ENCODE data around the gene RNASEH2A.

Gene RNASEH2A

DNA sequence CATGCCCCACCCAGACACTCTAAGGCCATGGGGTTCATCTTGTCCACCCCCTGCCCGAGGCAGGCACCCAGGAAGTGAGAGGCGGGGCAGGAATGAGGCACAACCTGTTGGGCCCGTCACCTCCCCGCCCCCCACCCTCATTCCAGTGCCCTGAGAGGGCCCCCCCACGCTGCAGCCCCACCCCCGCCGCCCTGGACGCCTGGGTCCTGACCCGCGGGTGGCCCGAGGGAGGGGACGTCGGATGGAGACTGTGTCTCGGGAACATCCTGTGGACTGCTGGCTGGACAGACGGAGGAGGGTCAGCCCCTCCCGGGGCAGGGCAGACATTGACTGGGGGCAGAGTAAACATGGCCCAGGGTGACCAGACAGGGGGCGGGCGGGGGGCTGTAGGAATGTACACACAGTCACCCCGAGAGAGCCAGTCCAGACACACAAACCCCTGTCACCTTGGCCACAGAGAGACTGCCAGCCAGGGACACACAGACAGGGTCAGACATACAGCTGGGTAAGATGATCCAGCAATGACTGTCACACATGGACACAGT, 22.5 kb upstream of the RNASEH2A start:
- TF ChIP-seq POLR2A (IDR thresholded peaks at IDR 0.05; ENCODE audit: low read depth, low read length) = no peak
- no peak for TF ChIP-seq TAF1 (IDR thresholded peaks at IDR 0.05; ENCODE audit: borderline replicate concordance, low read depth, low read length)
- TF ChIP-seq POLR2AphosphoS5 (IDR thresholded peaks at IDR 0.05; ENCODE audit: low read depth, low read length) = no peak
- DNase-seq (ENCODE audit: insufficient read length) (no peak), FAIRE-seq (no peak)

- TF ChIP-seq POLR2AphosphoS5 (IDR thresholded peaks at IDR 0.05; ENCODE audit: low read depth, low read length) = peak; percentile 15; the same call in 1 of the 2 replicates
- no peak for TF ChIP-seq POLR2A (IDR thresholded peaks at IDR 0.05; ENCODE audit: low read depth, low read length)
- DNase-seq (ENCODE audit: insufficient read length) (no peak), FAIRE-seq (peak; percentile 72)
Measured at GRCh38 chr19:12784394-12784870, 22.0 kb upstream of the RNASEH2A start.

- TF ChIP-seq POLR2AphosphoS5 (IDR thresholded peaks at IDR 0.05; ENCODE audit: low read depth, low read length) (no peak; the same call in 1 of the 2 replicates), POLR2A (IDR thresholded peaks at IDR 0.05; ENCODE audit: low read depth, low read length) (no peak), TAF1 (IDR thresholded peaks at IDR 0.05; ENCODE audit: borderline replicate concordance, low read depth, low read length) (no peak)
- FAIRE-seq (no peak), DNase-seq (ENCODE audit: insufficient read length) (no peak)
Measured at GRCh38 chr19:12784871-12785430, 21.4 kb upstream of the RNASEH2A start.

DNA sequence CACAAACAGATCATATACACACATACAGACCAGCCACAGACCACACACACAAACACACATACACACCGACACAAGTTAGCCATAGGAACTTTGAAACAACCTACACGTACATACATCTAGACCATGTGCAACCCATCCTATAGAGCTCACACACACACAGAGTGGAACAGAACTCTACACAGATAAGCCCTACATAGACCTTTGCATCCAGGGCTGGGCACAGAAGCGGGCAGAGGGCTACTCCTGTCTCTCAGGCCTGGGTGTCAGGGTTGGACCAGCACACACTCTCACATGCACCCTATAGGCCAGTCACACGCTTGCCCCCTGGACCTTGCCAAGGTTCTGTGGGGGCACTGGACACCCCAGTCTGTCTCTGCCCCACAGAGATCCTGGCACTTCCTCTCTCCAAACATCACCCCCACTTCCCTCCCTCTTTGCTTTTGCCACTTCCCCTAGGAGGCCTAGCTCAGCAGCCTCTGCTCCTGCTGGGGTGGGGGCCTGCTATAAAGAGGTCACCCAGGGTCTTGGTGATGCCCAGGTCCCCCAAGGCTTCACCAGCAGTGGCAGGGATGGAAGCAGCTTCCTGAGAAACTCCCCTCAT, 20.9 kb upstream of the RNASEH2A start:
- DNase-seq (ENCODE audit: insufficient read length) (no peak), FAIRE-seq (peak; percentile 54)
- TF ChIP-seq TAF1 (IDR thresholded peaks at IDR 0.05; ENCODE audit: borderline replicate concordance, low read depth, low read length) (no peak), POLR2AphosphoS5 (IDR thresholded peaks at IDR 0.05; ENCODE audit: low read depth, low read length) (no peak), POLR2A (IDR thresholded peaks at IDR 0.05; ENCODE audit: low read depth, low read length) (no peak)

DNA sequence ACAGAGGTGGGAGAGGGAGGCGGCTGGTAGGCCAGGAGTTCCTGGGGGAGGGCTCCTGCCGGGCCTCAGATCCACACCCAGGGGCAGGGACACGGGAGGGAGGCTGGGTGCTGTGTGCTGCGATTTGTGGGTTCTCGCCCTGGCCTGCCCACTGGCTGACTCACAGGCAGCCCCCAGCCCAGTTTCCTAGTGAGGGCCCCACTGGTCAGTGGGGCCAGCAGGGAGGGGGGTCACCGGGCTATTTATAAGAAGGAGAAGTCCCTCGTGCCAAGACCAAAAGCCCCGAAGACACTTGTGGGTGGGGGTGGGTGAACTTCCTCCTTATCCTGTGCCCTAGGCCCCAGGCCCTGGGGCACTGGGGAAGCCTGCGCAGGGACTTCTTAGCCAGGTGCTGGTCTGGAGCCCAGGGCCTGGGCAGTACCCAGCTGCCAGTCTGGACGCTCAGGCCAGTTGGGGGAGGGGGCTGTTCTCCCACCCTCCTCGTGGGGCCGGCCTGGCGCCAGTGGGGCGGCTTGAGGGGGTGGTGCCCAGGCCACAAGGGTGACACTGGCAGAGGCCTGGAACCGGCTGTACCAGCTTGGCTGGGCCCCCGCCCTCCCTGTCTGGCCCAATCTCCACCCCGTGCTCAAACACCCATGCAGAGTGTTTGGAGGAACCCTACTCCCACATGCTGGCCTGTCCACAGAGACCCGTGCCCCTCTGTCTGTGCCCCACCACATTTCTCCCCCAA, 20.1 kb upstream of the RNASEH2A start:
- TF ChIP-seq TAF1 (IDR thresholded peaks at IDR 0.05; ENCODE audit: borderline replicate concordance, low read depth, low read length) (no peak), POLR2A (IDR thresholded peaks at IDR 0.05; ENCODE audit: low read depth, low read length) (no peak), POLR2AphosphoS5 (IDR thresholded peaks at IDR 0.05; ENCODE audit: low read depth, low read length) (no peak)
- FAIRE-seq = no peak
- DNase-seq (ENCODE audit: insufficient read length) = no peak

- DNase-seq (ENCODE audit: insufficient read length) (no peak), FAIRE-seq (no peak)
Measured at GRCh38 chr19:12786952-12787351, 19.4 kb upstream of the RNASEH2A start.

GRCh38 chr19:12787458-12787857, 18.9 kb upstream of the RNASEH2A start:
- no peak for FAIRE-seq
- TF ChIP-seq POLR2A (IDR thresholded peaks at IDR 0.05; ENCODE audit: low read depth, low read length) = no peak
- no peak for TF ChIP-seq POLR2AphosphoS5 (IDR thresholded peaks at IDR 0.05; ENCODE audit: low read depth, low read length)
- no peak for TF ChIP-seq TAF1 (IDR thresholded peaks at IDR 0.05; ENCODE audit: borderline replicate concordance, low read depth, low read length)
- no peak for DNase-seq (ENCODE audit: insufficient read length)

More at GRCh38 chr19:12786952-12787351, 19.4 kb upstream of the RNASEH2A start:
- TF ChIP-seq POLR2A (IDR thresholded peaks at IDR 0.05; ENCODE audit: low read depth, low read length) (no peak), POLR2AphosphoS5 (IDR thresholded peaks at IDR 0.05; ENCODE audit: low read depth, low read length) (no peak), TAF1 (IDR thresholded peaks at IDR 0.05; ENCODE audit: borderline replicate concordance, low read depth, low read length) (no peak)

- TF ChIP-seq POLR2A (IDR thresholded peaks at IDR 0.05; ENCODE audit: low read depth, low read length) (no peak), TAF1 (IDR thresholded peaks at IDR 0.05; ENCODE audit: borderline replicate concordance, low read depth, low read length) (no peak), POLR2AphosphoS5 (IDR thresholded peaks at IDR 0.05; ENCODE audit: low read depth, low read length) (no peak)
- no peak for FAIRE-seq
- DNase-seq (ENCODE audit: insufficient read length) = no peak
Measured at GRCh38 chr19:12788042-12788681, 18.2 kb upstream of the RNASEH2A start.

GRCh38 chr19:12788682-12789097, 17.7 kb upstream of the RNASEH2A start:
- peak; percentile 67 for DNase-seq (ENCODE audit: insufficient read length)
- TF ChIP-seq TAF1 (IDR thresholded peaks at IDR 0.05; ENCODE audit: borderline replicate concordance, low read depth, low read length) (0 out of 2 replicates have a peak, but pooled peaks have one; percentile 13), POLR2A (IDR thresholded peaks at IDR 0.05; ENCODE audit: low read depth, low read length) (no peak), POLR2AphosphoS5 (IDR thresholded peaks at IDR 0.05; ENCODE audit: low read depth, low read length) (no peak)

GRCh38 chr19:12789098-12789903, 17.1 kb upstream of the RNASEH2A start:
- DNase-seq (ENCODE audit: insufficient read length) (no peak), FAIRE-seq (no peak)
- TF ChIP-seq POLR2A (IDR thresholded peaks at IDR 0.05; ENCODE audit: low read depth, low read length) = no peak; the same call in 1 of the 2 replicates
- peak; percentile 53; the same call in 1 of the 2 replicates for TF ChIP-seq POLR2AphosphoS5 (IDR thresholded peaks at IDR 0.05; ENCODE audit: low read depth, low read length)

More at GRCh38 chr19:12788682-12789097, 17.7 kb upstream of the RNASEH2A start:
- FAIRE-seq = peak; percentile 81

Data from GM12892 (cell line).